GM19397 (cell line): ENCODE data around the gene TRABD2B.
A peak's percentile ranks its signal among the peaks of the same experiment; 100 is the strongest.

Experiments
- ATAC-seq: cut with Tn5 transposase; IDR thresholded peaks from one replicate; pipeline ENCODE4 v1.9.1; 2021; ENCODE audit warnings: mild to moderate bottlenecking, moderate library complexity; ENCODE audit not compliant: unreplicated experiment

Gene TRABD2B

GRCh38 chr1:47997289-47998200 is at the start of gene TRABD2B:
Gene TRABD2B (minus strand): TSS chr1:47997385.
- ATAC-seq: peak; percentile 92

GRCh38 chr1:48044311-48044710 is 47.1 kb upstream of the TRABD2B start:
- no peak for ATAC-seq

- no peak for ATAC-seq
These were observed 46.4 kb upstream of the TRABD2B start for GRCh38 chr1:48043622-48044021.

GRCh38 chr1:48040154-48040553 is 43.0 kb upstream of the TRABD2B start:
- no peak for ATAC-seq

- no peak for ATAC-seq
These were observed 42.2 kb upstream of the TRABD2B start for GRCh38 chr1:48039088-48040054.

GRCh38 chr1:48038270-48038767 is 41.1 kb upstream of the TRABD2B start:
- ATAC-seq: no peak

GRCh38 chr1:48036710-48037355 is 39.6 kb upstream of the TRABD2B start:
- no peak for ATAC-seq

GRCh38 chr1:48035371-48036141 is 38.4 kb upstream of the TRABD2B start:
- no peak for ATAC-seq

GRCh38 chr1:48033495-48034045 is 36.4 kb upstream of the TRABD2B start:
- ATAC-seq: no peak

GRCh38 chr1:48031676-48032075 is 34.5 kb upstream of the TRABD2B start:
- no peak for ATAC-seq

- no peak for ATAC-seq
These were observed 33.6 kb upstream of the TRABD2B start for GRCh38 chr1:48030696-48031365.

- ATAC-seq: no peak
These were observed 33.0 kb upstream of the TRABD2B start for GRCh38 chr1:48030211-48030610.

GRCh38 chr1:48028218-48029069 is 31.3 kb upstream of the TRABD2B start:
- ATAC-seq: no peak

GRCh38 chr1:48027533-48027835 is 30.3 kb upstream of the TRABD2B start:
- no peak for ATAC-seq

- ATAC-seq: no peak
These were observed 29.7 kb upstream of the TRABD2B start for GRCh38 chr1:48026701-48027532.

GRCh38 chr1:48026275-48026674 is 29.1 kb upstream of the TRABD2B start:
- ATAC-seq: no peak

GRCh38 chr1:48025076-48025475 is 27.9 kb upstream of the TRABD2B start:
- ATAC-seq: no peak

- no peak for ATAC-seq
These were observed 26.3 kb upstream of the TRABD2B start for GRCh38 chr1:48023488-48023887.
